Mesothelial cell of epicardium (in vitro differentiated cells): Measurements from ENCODE around the gene REV3L. TPM values are rescaled to one million over a fixed set of nuclear protein-coding genes. Genes with fewer than 3 reads are reported as not detected.

Experiments used
- DNase-seq, 2 experiments: peaks; one replicate each; pipeline ENCODE4 v3.0.0; 2021; ENCODE audit warnings: low spot score in 2 of 2; ENCODE audit not compliant: unreplicated experiment in 2 of 2
- H3K27ac Mint-ChIP-seq: 2 replicates; pipeline ENCODE4 v1.8.0; 2021; ENCODE audit warnings: mixed read lengths
- H3K27me3 Mint-ChIP-seq: 2 replicates; pipeline ENCODE4 v1.8.0; 2021; ENCODE audit warnings: low read depth, mixed read lengths
- H3K36me3 Mint-ChIP-seq: 2 replicates; pipeline ENCODE4 v1.8.0; 2021; ENCODE audit warnings: mixed read lengths
- H3K4me1 Mint-ChIP-seq: 2 replicates; pipeline ENCODE4 v1.8.0; 2021; ENCODE audit warnings: mixed read lengths
- H3K4me3 Mint-ChIP-seq: 2 replicates; pipeline ENCODE4 v1.8.0; 2021; ENCODE audit warnings: mild to moderate bottlenecking, moderate library complexity, mixed read lengths
- H3K9me3 Mint-ChIP-seq: 2 replicates; pipeline ENCODE4 v1.8.0; 2021; ENCODE audit warnings: mixed read lengths
- total RNA-seq: library from RNA; stranded (reverse); gene quantifications from 3 replicates; pipeline ENCODE4 v1.2.1, GENCODE V29; 2021
- TF ChIP-seq, protein P1 (sequence below): fragments of 200-600 bp; sonication (generic); IDR thresholded peaks from one replicate; pipeline ENCODE4 v1.5.0; 2021; ENCODE audit warnings: antibody characterized with exemption; ENCODE audit not compliant: unreplicated experiment

REV3L gene
- total RNA-seq, 1 donor from 2014 or later: 41.7 TPM

DNA sequence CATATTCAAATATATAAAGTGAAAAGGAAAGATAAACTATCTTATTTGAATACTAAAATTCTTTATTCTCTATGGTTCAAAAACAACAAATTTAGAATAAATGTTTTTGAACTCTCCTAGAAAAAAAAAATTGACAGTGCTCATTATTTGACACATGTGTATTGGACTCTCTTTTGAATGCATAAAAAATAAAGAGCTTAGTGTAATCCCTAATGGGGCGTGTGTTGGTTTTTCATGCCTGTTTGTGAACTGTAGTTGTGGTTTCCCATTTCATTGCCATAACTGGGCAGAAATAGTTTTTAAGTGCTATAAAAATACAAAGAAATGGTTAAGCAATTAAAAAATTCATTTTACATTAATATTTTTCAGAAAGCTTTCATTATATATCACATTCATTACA, 101.3 kb downstream of the REV3L start:
- Mint-ChIP-seq H3K27ac (no peak overlapping the region), H3K27me3 (no peaks in the 10 kb centered on the region), H3K36me3 (peaks cover 42% of the 10 kb centered on the region), H3K4me3 (no peak overlapping the region), H3K9me3 (peaks cover 19% of the 10 kb centered on the region), H3K4me1 (no peaks in the 10 kb centered on the region)
- TF ChIP-seq, protein P1, sequence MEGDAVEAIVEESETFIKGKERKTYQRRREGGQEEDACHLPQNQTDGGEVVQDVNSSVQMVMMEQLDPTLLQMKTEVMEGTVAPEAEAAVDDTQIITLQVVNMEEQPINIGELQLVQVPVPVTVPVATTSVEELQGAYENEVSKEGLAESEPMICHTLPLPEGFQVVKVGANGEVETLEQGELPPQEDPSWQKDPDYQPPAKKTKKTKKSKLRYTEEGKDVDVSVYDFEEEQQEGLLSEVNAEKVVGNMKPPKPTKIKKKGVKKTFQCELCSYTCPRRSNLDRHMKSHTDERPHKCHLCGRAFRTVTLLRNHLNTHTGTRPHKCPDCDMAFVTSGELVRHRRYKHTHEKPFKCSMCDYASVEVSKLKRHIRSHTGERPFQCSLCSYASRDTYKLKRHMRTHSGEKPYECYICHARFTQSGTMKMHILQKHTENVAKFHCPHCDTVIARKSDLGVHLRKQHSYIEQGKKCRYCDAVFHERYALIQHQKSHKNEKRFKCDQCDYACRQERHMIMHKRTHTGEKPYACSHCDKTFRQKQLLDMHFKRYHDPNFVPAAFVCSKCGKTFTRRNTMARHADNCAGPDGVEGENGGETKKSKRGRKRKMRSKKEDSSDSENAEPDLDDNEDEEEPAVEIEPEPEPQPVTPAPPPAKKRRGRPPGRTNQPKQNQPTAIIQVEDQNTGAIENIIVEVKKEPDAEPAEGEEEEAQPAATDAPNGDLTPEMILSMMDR: no peak
- DNase-seq: no peak

DNA sequence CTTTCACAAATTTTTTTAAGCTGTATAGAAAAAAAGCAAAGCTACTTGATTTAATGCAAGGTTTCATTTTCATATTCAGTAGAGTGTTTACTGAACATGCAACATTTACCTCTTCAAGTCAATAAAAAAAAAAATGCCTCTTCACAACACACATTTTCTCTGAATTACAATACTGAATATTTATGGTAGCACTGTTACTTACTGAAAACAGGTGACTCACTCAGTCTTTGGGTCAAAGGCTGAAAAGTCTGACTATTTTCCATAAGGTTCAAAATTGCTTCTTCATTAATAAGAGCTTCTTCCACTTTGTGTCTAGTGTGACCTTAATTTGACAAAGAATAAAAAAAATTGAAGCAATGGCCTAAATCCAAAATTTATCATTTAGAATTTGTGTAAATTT, 101.9 kb downstream of the REV3L start:
- no peak overlapping the region for H3K4me3 Mint-ChIP-seq
- no peak overlapping the region for H3K27ac Mint-ChIP-seq
- no peaks in the 10 kb centered on the region for H3K4me1 Mint-ChIP-seq
- no peaks in the 10 kb centered on the region for H3K27me3 Mint-ChIP-seq
- H3K9me3 Mint-ChIP-seq: peaks cover 19% of the 10 kb centered on the region
- DNase-seq: no peak
- H3K36me3 Mint-ChIP-seq: peaks cover 45% of the 10 kb centered on the region
- TF ChIP-seq, protein P1: no peak

DNA sequence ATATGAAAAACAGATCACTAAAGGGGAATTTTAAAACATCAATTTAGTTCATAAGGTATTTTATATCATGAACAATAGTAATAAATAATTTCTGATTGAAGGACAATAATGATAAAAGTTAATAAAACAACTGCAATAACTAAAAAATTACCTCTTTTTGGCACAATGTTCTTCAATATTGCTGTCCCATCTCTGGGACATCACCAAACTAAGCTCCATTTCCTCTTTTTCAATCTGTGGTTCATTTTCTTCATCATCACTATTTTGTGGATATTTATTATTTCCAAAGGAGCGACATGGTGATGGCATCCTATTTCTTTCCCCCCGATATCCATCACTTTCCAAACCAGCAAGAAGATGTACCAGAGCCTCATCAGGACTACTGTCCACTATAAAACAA, 103.2 kb downstream of the REV3L start:
- peaks cover 18% of the 10 kb centered on the region for H3K9me3 Mint-ChIP-seq
- TF ChIP-seq, protein P1: no peak
- no peak overlapping the region for H3K4me3 Mint-ChIP-seq
- no peaks in the 10 kb centered on the region for H3K27me3 Mint-ChIP-seq
- H3K36me3 Mint-ChIP-seq: peaks cover 46% of the 10 kb centered on the region
- H3K4me1 Mint-ChIP-seq: no peaks in the 10 kb centered on the region
- no peak for DNase-seq
- no peak overlapping the region for H3K27ac Mint-ChIP-seq

DNA sequence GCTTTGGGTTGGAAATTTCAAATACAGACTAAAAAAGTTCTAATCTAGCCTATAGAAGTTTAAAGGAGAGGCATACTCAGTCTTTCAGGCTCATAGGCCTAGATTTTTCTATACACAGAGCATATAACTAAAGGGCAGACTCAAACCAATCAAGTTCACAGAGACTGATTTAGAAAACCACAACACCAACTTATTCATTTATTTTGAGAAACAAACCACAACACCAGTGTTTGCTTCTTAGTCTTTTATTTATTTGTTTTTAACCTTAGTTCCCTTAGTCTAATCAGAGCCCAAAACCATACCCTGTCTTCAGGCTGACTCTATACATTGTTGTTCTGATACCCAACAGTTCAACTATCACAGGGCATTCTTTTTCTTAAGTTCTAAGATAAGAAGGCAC, 103.7 kb downstream of the REV3L start:
- TF ChIP-seq, protein P1: no peak
- H3K9me3 Mint-ChIP-seq: peaks cover 13% of the 10 kb centered on the region
- no peak overlapping the region for H3K4me3 Mint-ChIP-seq

DNA sequence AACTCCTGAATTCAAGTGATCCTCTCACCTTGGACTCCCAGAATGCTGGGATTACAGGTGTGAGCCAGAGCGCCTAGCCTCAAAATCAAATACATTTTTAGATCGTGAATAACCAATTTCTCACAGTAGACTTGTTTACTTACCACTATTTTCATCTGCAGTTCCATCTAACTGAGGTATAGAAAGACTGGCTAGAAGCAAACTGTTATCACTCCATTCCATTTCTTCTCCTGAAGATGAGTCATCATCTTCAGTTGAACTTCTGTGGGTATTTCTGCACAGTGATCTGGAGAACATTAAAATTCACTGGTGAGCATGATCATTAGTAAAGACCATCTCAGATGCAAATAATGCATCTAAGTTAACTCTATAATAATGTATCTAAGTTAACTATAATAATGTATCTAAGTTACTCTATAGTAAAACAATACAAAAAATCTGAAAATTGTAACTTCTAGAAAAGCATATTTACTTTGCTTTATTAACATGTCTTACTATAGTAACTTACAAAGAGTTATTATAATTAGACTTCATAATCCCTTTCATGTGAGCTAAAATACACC, 105.4 kb downstream of the REV3L start:
- H3K4me3 Mint-ChIP-seq: no peak overlapping the region
- H3K27ac Mint-ChIP-seq: no peak overlapping the region
- TF ChIP-seq, protein P1: no peak
- H3K27me3 Mint-ChIP-seq: no peaks in the 10 kb centered on the region
- H3K4me1 Mint-ChIP-seq: no peaks in the 10 kb centered on the region
- no peak for DNase-seq
- H3K9me3 Mint-ChIP-seq: no peaks in the 10 kb centered on the region
- peaks cover 41% of the 10 kb centered on the region for H3K36me3 Mint-ChIP-seq

More for the DNA sequence above, 103.7 kb downstream of the REV3L start:
- H3K27ac Mint-ChIP-seq: no peak overlapping the region
- no peak for DNase-seq
- H3K27me3 Mint-ChIP-seq: no peaks in the 10 kb centered on the region
- peaks cover 45% of the 10 kb centered on the region for H3K36me3 Mint-ChIP-seq
- no peaks in the 10 kb centered on the region for H3K4me1 Mint-ChIP-seq
